Ectodermal cell (in vitro differentiated cells): ENCODE results near the gene LHX6.

Source experiments
- H3K27ac ChIP-seq: 2 replicates; pipeline ENCODE4 v1.7.0; 2013; ENCODE audit warnings: mild to moderate bottlenecking, low read depth, low read length; ENCODE audit not compliant: insufficient read depth, poor library complexity, severe bottlenecking
- H3K27me3 ChIP-seq: 2 replicates; pipeline ENCODE4 v1.7.0; 2013; ENCODE audit warnings: mild to moderate bottlenecking, low read length; ENCODE audit not compliant: insufficient read depth, control insufficient read depth, poor library complexity, severe bottlenecking
- H3K36me3 ChIP-seq: one replicate; pipeline ENCODE4 v1.7.0; 2013; ENCODE audit warnings: low read length; ENCODE audit not compliant: control insufficient read depth, insufficient read depth
- H3K4me1 ChIP-seq: one replicate; pipeline ENCODE4 v1.7.0; 2013; ENCODE audit warnings: low read length; ENCODE audit not compliant: control insufficient read depth, insufficient read depth
- H3K4me3 ChIP-seq: 2 replicates; pipeline ENCODE4 v1.7.0; 2013; ENCODE audit warnings: low read depth, low read length, control low read depth; ENCODE audit not compliant: insufficient read depth
- H3K9me3 ChIP-seq: 2 replicates; pipeline ENCODE4 v1.7.0; 2013; ENCODE audit warnings: mild to moderate bottlenecking, low read length, moderate library complexity; ENCODE audit not compliant: control insufficient read depth
- WGBS, 2 experiments: methylation state at CpG; one replicate each; pipeline ENCODE4 v1.1.7; 2013; ENCODE audit warnings: missing lambda C conversion rate in 2 of 2; 5-methylcytosine and 5-hydroxymethylcytosine counted together

LHX6 gene

DNA sequence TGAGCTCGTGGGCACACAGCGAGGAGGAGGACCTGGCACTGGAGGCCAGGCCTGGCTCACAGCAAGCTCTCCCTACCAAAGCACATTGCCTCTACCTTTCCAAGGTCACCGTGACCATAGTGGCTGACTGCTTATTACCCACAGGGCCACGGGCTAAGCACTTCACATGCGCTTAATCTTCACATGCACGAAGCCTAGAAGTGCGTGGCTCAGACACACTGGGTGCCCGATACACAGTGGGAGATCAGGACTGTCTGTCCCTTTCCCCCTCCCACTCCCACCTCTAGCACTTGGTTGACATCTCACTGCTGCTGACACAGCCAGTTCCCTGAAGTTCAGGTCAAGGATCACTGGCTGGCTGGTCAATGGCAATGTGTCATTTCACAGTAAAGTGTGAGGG, 23.6 kb downstream of the LHX6 start:
- H3K4me3 ChIP-seq: no peak overlapping the region
- no peak overlapping the region for H3K27ac ChIP-seq
- H3K9me3 ChIP-seq: no peaks in the 10 kb centered on the region
- H3K36me3 ChIP-seq: no peaks in the 10 kb centered on the region
- H3K27me3 ChIP-seq: peaks cover 5% of the 10 kb centered on the region
- 91 to 92% methylated on average over 8 of the region's 8 CpGs for WGBS, 2 experiments
- H3K4me1 ChIP-seq: no peaks in the 10 kb centered on the region

DNA sequence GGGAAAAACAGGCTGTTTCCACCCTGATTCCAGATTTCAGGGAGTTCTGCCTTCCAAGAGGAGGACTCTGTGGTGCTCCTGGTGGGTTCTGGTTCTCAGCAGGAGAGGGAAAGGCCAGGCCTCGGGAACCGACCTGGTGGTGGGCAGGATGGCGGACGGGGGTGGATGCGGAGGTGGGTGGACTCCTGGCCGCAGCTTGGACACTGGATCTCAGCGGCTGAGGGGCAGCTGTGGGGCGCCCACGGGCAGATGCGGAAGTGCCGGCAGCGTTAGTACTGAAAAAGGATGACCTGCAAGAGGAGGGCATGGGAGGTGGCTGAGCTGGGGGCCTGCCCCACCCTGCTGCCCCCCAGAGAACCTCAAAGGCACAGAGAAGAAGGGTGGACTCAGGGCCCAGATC, 24.3 kb downstream of the LHX6 start:
- Histone ChIP-seq H3K27me3 (peaks cover 4% of the 10 kb centered on the region), H3K4me1 (no peaks in the 10 kb centered on the region)
- WGBS, 2 experiments: 80 to 81% methylated on average over 12 of the region's 12 CpGs

DNA sequence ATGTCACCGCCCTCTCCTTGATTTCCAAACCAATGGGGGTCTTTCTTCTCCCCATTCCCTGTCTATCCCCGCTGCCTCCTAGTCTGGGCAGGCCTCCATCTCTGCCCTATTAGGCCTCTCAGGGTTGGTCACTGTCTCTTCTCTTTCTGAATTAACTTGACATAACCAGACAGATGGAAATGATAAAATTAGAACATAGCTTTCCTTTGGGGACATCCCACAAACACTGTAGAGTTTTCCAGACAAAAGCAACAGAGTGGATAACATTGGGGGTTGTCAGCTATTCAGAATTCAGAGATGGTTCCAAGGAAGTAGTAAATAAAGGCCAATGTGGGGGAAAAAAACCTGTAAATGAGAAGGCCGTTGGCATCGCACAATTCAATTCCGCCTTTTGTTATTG, 24.7 kb downstream of the LHX6 start:
- H3K27me3 ChIP-seq: peaks cover 4% of the 10 kb centered on the region
- no peaks in the 10 kb centered on the region for H3K36me3 ChIP-seq
- H3K27ac ChIP-seq: no peak overlapping the region
- no peaks in the 10 kb centered on the region for H3K9me3 ChIP-seq
- WGBS, 2 experiments: 77 to 81% methylated on average over 5 of the region's 5 CpGs
- H3K4me1 ChIP-seq: no peaks in the 10 kb centered on the region
- no peak overlapping the region for H3K4me3 ChIP-seq

More for the DNA sequence above, 24.3 kb downstream of the LHX6 start:
- H3K36me3 ChIP-seq: no peaks in the 10 kb centered on the region
- H3K27ac ChIP-seq: no peak overlapping the region
- H3K4me3 ChIP-seq: no peak overlapping the region
- no peaks in the 10 kb centered on the region for H3K9me3 ChIP-seq

- Histone ChIP-seq H3K36me3 (no peaks in the 10 kb centered on the region), H3K27ac (no peak overlapping the region), H3K4me1 (peaks cover 7% of the 10 kb centered on the region), H3K9me3 (no peaks in the 10 kb centered on the region), H3K27me3 (no peaks in the 10 kb centered on the region), H3K4me3 (no peak overlapping the region)
- 89 to 91% methylated on average over 3 of the region's 3 CpGs for WGBS, 2 experiments
Measured at GRCh38 chr9:122202111-122202510, 26.6 kb downstream of the LHX6 start.

- H3K4me3 ChIP-seq: no peak overlapping the region
- 92 to 96% methylated on average over 1 of the region's 1 CpG for WGBS, 2 experiments
- H3K27ac ChIP-seq: no peak overlapping the region
- H3K27me3 ChIP-seq: no peaks in the 10 kb centered on the region
- no peaks in the 10 kb centered on the region for H3K9me3 ChIP-seq
- H3K36me3 ChIP-seq: no peaks in the 10 kb centered on the region
- peaks cover 7% of the 10 kb centered on the region for H3K4me1 ChIP-seq
Measured at GRCh38 chr9:122201641-122202040, 27.1 kb downstream of the LHX6 start.

DNA sequence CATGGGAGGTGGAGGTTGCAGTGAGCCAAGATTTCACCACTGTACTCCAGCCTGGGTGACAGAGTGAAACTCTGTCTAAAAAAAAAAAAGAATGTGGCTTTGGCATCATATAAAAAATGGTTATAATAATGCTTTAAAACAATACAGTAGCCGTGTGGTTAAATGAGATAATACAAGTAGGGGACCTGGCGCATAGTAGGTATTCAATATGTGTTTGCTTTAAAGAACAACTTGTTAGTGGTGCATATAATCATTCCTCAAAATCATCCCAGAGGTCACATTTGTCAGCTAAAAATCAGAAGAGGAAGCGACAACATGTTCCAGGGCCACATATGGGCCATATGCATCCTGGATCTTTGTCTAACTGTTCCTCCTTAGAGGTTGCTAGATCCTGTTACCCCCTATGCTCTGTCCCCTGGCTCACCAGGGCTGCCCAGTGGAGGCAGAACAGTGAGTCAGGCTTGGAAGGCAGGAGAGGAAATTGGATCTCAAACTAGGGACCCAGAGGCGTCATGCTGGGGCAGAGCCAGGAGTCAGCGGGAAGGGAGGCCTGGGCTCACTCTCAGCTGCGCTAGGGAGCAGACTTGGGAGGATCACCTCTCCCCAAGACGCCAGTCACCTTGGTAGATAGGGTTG, 27.7 kb downstream of the LHX6 start:
- Histone ChIP-seq H3K36me3 (no peaks in the 10 kb centered on the region), H3K27ac (no peak overlapping the region), H3K4me3 (no peak overlapping the region), H3K4me1 (peaks cover 7% of the 10 kb centered on the region), H3K27me3 (no peaks in the 10 kb centered on the region), H3K9me3 (no peaks in the 10 kb centered on the region)
- 94 to 96% methylated on average over 6 to 7 of the region's 7 CpGs for WGBS, 2 experiments

DNA sequence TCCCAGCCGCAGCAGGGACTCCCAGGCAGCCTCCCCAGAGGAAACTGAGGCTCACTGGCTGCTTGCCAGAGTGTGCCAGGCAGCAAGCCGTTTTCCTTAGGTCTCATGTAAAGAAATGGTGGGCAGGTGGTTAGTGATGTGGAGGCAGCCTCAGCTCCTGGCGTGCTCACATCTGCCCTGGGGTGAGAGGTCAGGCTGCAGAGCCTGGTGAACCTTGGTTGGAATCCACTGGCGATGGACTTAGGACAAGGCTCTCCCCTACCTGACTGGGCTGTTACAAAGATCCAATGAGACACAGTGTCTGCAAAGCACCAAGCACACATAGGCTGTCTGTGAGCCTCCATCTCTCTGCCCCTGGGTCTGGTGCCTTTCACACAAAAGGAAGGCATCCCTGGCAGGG, 30.9 kb downstream of the LHX6 start:
- H3K9me3 ChIP-seq: no peaks in the 10 kb centered on the region
- no peak overlapping the region for H3K4me3 ChIP-seq
- no peaks in the 10 kb centered on the region for H3K27me3 ChIP-seq
- H3K27ac ChIP-seq: no peak overlapping the region
- 83 to 87% methylated on average over 4 of the region's 4 CpGs for WGBS, 2 experiments
- H3K36me3 ChIP-seq: no peaks in the 10 kb centered on the region
- peaks cover 7% of the 10 kb centered on the region for H3K4me1 ChIP-seq

DNA sequence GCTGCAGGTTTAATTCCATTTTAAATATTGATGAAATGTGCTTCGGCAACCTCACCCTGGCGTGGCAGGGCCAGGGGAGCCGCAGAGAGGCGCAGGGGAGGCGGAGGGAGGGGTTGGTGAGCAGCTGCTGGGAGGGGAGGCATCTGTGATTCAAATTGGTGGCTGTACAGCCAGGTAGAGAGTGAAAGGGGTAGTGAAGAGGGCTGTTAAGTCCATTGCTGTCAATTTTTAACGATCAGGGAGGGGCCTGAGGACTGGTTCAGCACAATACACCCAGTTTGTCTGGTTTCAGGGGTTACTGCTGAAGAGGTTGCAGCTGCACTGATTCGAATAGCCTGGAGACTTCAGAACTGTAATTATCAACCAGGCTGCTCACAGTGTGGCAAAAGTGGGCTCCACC, 31.3 kb downstream of the LHX6 start:
- Histone ChIP-seq H3K36me3 (no peaks in the 10 kb centered on the region), H3K27me3 (no peaks in the 10 kb centered on the region)
- WGBS, 2 experiments: 77 to 79% methylated on average over 7 of the region's 7 CpGs

DNA sequence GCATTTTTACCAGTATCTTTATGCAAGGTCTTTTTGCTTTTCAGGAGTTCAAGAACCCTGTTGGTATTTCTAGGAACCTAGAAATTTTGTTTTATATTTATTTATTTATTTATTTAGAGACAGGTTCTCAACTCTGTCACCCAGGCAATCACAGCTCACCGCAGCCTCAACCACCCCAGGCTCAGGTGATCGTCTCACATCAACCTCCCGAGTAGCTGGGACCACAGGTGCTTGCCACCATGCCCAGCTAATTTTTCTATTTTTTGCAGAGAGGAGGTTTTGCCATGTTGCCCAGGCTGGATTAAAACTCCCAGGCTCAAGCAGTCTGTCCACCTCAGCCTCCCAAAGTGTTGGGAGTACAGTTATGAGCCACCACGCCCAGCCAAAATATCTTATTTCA, 32.9 kb downstream of the LHX6 start:
- no peaks in the 10 kb centered on the region for H3K9me3 ChIP-seq
- H3K27me3 ChIP-seq: no peaks in the 10 kb centered on the region
- no peak overlapping the region for H3K4me3 ChIP-seq
- no peak overlapping the region for H3K27ac ChIP-seq
- peaks cover 7% of the 10 kb centered on the region for H3K4me1 ChIP-seq
- WGBS, 2 experiments: 83 to 88% methylated on average over 4 of the region's 4 CpGs
- H3K36me3 ChIP-seq: no peaks in the 10 kb centered on the region

More for the DNA sequence above, 31.3 kb downstream of the LHX6 start:
- H3K4me1 ChIP-seq: peaks cover 7% of the 10 kb centered on the region
- no peak overlapping the region for H3K27ac ChIP-seq
- no peak overlapping the region for H3K4me3 ChIP-seq
- no peaks in the 10 kb centered on the region for H3K9me3 ChIP-seq

- no peaks in the 10 kb centered on the region for H3K9me3 ChIP-seq
- WGBS, 2 experiments: 79 to 86% methylated on average over 6 of the region's 6 CpGs
- H3K4me3 ChIP-seq: no peak overlapping the region
- H3K27ac ChIP-seq: no peak overlapping the region
- no peaks in the 10 kb centered on the region for H3K27me3 ChIP-seq
- no peaks in the 10 kb centered on the region for H3K36me3 ChIP-seq
- H3K4me1 ChIP-seq: peaks cover 7% of the 10 kb centered on the region
Measured at GRCh38 chr9:122193651-122194050, 35.1 kb downstream of the LHX6 start.
